IMR-90 (cell line): ENCODE data around the gene NLRC5.

Experiments
- CEBPB ChIP-seq: IDR thresholded peaks from 2 replicates; pipeline ENCODE4 v1.6.1; 2012; ENCODE audit warnings: low read depth, low read length, improper control_type of control experiment
- CTCF ChIP-seq: conservative IDR thresholded peaks from 2 replicates; pipeline ENCODE4 v1.5.1; 2012; ENCODE audit warnings: mild to moderate bottlenecking, low read depth, low read length, improper control_type of control experiment
- POLR2A ChIP-seq: IDR thresholded peaks from 2 replicates; pipeline ENCODE4 v1.6.1; 2012; ENCODE audit warnings: mild to moderate bottlenecking, low read depth, low read length
- RAD21 ChIP-seq: IDR thresholded peaks from 2 replicates; pipeline ENCODE4 v1.6.1; 2012; ENCODE audit warnings: low read length, improper control_type of control experiment
- RCOR1 ChIP-seq: IDR thresholded peaks from 2 replicates; pipeline ENCODE4 v1.6.1; 2012; ENCODE audit warnings: mild to moderate bottlenecking, low read length, improper control_type of control experiment; ENCODE audit not compliant: insufficient replicate concordance

DNA sequence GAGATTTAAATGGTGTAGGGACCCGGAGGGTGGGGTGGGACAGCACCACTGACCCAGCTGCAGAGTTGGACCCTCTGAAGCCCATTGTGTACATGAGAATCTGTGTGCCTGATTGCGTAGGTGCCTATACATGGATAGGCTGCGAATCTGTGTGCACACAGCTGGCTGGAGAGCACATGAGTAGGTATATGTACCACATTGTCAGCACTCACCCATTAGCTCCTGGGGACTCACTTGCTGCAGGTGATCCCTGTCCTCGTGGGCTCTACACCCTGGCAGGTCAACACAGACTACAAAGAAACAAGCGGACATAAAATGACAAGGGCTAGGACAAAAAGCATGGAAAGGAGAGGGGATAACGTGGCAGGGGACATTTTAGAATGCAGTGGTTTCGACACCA lies 38.9 kb upstream of the NLRC5 start:
- TF ChIP-seq RAD21: no peak
- TF ChIP-seq CTCF: no peak
- no peak for TF ChIP-seq RCOR1
- TF ChIP-seq POLR2A: peak; percentile 28; the same call in 1 of the 2 replicates
- no peak for TF ChIP-seq CEBPB
